NB4 (cell line): ENCODE data around the gene TLE3.
A peak's percentile ranks its signal among the peaks of the same experiment; 100 is the strongest.

Experiments
- DNase-seq: peaks from one replicate; pipeline ENCODE4 v3.0.0; 2010; ENCODE audit warnings: low read depth
- H3K4me3 ChIP-seq: one replicate; pipeline ENCODE4 v1.5.1; 2011; ENCODE audit warnings: mild to moderate bottlenecking, low read depth, low read length, moderate library complexity
- CTCF ChIP-seq: IDR thresholded peaks from one replicate; pipeline ENCODE4 v1.5.1; 2012; ENCODE audit warnings: low read depth, low read length
- MYC ChIP-seq: IDR thresholded peaks from 2 replicates; pipeline ENCODE4 v1.6.1; 2011; ENCODE audit warnings: low read depth, low read length
- POLR2A ChIP-seq: IDR thresholded peaks from 2 replicates; pipeline ENCODE4 v1.6.1; 2011; ENCODE audit warnings: mild to moderate bottlenecking; ENCODE audit not compliant: insufficient read length; ENCODE audit errors: extremely low read depth
- TF ChIP-seq, protein P1 (sequence below): IDR thresholded peaks from 2 replicates; pipeline ENCODE4 v1.6.1; 2011; ENCODE audit warnings: low read depth, low read length

Gene TLE3

GRCh38 chr15:70045045-70045444 is 52.7 kb downstream of the TLE3 start:
- TF ChIP-seq POLR2A: no peak
- no peak for TF ChIP-seq MYC
- TF ChIP-seq, protein P1, sequence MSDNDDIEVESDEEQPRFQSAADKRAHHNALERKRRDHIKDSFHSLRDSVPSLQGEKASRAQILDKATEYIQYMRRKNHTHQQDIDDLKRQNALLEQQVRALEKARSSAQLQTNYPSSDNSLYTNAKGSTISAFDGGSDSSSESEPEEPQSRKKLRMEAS: no peak
- no peak for TF ChIP-seq CTCF
- DNase-seq: peak; percentile 68
- no peak overlapping the region for H3K4me3 ChIP-seq

DNA sequence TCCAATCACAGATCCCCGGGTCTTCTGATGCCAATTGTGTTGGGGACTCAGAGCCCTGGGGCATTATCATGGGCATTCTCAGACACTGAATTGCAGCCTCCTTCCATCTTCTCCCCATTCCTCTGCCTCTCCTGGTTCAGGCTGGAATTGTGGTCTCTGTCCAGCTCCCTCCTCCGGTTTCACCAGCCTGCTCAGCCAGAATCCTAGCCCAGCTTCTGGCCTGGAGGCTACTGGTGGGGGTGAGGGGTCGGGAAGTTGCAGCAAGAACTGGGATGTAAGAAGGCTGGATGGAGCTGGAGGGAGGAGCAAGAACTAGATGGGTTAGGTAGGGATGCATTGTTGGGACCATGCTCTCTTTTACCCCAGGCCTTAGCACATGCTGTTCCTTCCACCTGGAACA is 53.5 kb downstream of the TLE3 start:
- no peak overlapping the region for H3K4me3 ChIP-seq
- TF ChIP-seq POLR2A (no peak), CTCF (no peak), MYC (no peak)
- TF ChIP-seq, protein P1: no peak
- no peak for DNase-seq

GRCh38 chr15:70043590-70043989 is 54.1 kb downstream of the TLE3 start:
- DNase-seq: no peak
- no peak overlapping the region for H3K4me3 ChIP-seq
- TF ChIP-seq MYC (no peak), POLR2A (no peak), CTCF (no peak)
- TF ChIP-seq, protein P1: no peak

DNA sequence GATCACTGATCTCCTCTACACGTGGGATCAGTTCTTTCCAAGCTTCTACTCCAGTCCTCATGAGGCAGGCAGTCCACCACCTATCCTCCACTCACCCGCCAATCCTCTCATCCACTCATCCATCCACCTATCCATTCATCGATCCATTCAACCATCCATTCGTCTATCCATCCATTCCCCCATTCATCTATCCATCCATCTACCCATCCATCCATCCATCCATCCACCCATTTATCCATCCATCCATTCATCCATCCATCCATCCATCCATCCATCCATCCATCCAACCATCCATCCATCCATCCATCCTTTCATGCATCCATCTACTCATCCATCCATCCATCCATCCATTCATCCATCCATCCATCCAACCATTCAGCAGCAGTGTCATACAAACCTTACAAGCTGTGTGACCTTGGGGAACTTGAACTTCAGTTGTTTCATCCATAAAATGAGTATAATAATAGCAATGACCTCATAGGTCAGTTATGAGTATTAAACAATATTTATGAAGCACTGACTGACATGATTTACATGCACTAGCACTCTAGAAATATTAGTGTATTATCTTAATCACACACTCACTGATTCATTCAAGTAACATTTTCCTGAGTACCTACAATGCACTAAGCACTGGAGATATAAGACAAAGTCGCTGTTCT is 55.0 kb downstream of the TLE3 start:
- H3K4me3 ChIP-seq: no peak overlapping the region
- DNase-seq: no peak
- TF ChIP-seq POLR2A (no peak), CTCF (no peak), MYC (no peak)
- TF ChIP-seq, protein P1: no peak

DNA sequence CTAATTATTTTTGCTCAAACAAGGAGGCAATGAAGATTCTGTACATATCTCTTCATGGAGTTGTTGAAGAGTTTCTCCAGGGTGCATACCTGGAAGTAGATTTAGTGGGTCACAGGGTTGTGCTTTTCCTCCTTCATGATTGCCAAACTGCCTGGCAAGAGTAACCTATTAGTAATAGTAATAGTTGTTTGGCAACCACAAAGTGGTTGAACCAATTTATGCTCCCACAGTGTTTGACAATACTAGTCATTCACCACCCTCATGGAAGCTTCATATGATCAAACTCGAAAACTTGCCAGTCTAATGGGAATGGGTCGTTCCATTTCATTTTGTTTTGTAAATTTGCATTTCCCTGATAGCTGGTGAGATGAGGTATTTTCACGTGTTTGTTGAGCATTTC is 57.8 kb downstream of the TLE3 start:
- no peak for DNase-seq
- H3K4me3 ChIP-seq: no peak overlapping the region
- TF ChIP-seq POLR2A (no peak), MYC (no peak), CTCF (no peak)
- TF ChIP-seq, protein P1: no peak
